HG03565 (cell line): ENCODE measurements around the gene CWC15.
"Not testable (repeated sequence)": the region's sequence is repeated elsewhere in the genome, so short reads cannot be mapped to it uniquely, and the experiment has no call there.

Experiments
- ATAC-seq: cut with Tn5 transposase; IDR thresholded peaks from one replicate; pipeline ENCODE4 v1.9.1; 2021; ENCODE audit warnings: mild to moderate bottlenecking, moderate library complexity; ENCODE audit not compliant: unreplicated experiment

The CWC15 gene

GRCh38 chr11:94922321-94923003 lies 50.9 kb downstream of the CWC15 start:
- ATAC-seq: no peak

DNA sequence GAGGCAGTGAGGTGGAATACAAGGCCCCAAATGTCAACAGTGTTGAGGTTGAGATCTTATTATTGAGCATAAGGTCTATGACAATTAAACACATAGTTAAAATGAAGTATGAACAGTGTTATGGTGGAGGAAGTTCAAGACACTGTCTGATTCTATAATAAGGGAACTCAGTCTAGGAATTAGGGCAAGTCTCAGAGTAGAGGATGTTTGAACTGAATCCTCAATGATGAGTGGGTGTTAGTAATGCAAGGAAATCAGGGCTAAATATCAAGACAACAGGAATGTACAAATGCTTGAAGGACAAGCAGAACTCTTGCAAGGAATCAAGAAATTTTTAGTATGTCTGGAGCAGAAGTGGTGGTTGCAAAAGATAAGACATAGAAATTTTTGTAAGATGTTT lies 53.0 kb downstream of the CWC15 start:
- ATAC-seq: no peak

DNA sequence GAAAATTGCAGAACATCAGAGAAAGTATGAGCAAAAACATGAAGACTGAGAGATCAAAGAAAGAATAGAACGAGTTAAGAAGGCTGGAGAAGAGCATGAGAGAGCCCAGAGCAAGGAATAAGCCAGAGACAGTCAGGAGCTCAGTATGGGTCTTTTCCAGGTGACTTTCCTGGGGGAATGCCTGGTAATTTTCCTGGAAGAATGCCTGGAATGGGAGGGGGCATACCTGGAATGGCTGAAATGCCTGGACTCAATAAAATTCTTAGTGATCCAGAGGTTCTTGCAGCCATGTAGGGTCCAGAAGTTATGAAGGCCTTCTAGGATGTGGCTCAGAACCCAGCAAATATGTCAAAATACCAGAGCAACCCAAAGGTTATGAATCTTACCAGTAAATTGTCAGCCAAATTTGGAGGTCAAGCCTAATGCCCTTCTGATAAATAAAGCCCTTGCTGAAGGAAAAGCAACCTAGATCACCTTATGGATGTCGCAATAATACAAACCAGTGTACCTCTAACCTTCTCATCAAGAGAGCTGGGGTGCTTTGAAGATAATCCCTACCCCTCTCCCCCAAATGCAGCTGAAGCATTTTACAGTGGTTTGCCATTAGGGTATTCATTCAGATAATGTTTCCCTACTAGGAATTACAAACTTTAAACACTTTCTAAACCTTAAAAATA lies 59.5 kb downstream of the CWC15 start:
- not testable (repeated sequence) for ATAC-seq

GRCh38 chr11:94912806-94913205 lies 60.5 kb downstream of the CWC15 start:
- no peak for ATAC-seq
